HepG2 (cell line): ENCODE data around the gene CLDN5.

Experiments used
- CC2D1A ChIP-seq: sonication (generic); formaldehyde crosslinking; IDR thresholded peaks from 2 replicates; pipeline ENCODE4 v1.8.1; 2023; ENCODE audit warnings: mild to moderate bottlenecking, missing genetic modification reagents
- GLI4 ChIP-seq: sonication (generic); formaldehyde crosslinking; IDR thresholded peaks from 2 replicates; pipeline ENCODE4 v1.5.1; 2020; ENCODE audit warnings: missing genetic modification reagents, mild to moderate bottlenecking, moderate library complexity, borderline replicate concordance
- SP1 ChIP-seq, 2 experiments: fragments of 450-650 bp in 1 of 2; sonication (generic) in 1 of 2; formaldehyde crosslinking in 1 of 2; IDR thresholded peaks; 2 replicates each; pipeline versions ENCODE4 v1.4.0 to v1.6.1; 2016 to 2020; ENCODE audit warnings: missing genetic modification reagents in 1 of 2
- WIZ ChIP-seq: sonication (generic); formaldehyde crosslinking; IDR thresholded peaks from 2 replicates; pipeline ENCODE4 v1.5.1; 2020; ENCODE audit warnings: mild to moderate bottlenecking, missing genetic modification reagents

DNA sequence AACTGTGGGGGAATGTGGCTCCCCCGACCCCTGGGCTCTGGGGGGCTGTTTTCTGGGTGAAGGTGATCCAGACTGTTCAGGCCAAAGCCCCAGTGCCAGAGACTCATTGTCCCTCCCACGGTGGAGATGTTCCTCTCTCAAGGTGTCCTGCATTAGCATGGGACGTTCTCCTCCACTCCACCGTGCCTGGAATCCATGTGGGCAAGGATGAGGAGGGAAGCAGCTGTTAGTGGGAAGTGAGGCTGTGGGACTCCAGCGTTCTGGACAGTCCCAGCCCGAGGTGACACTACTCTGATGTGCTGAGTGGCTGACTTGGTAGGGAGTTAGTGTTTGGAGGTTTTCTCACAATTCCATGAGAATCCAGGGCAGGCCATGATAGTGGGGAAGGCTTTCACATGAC, 31.4 kb upstream of the CLDN5 start:
- TF ChIP-seq CC2D1A (CRISPR knock-in tag) (no peak), SP1 (IDR thresholded peaks at IDR 0.05) (no peak), SP1 (CRISPR knock-in tag; IDR thresholded peaks at IDR 0.05) (no peak), GLI4 (CRISPR knock-in tag) (no peak), WIZ (CRISPR knock-in tag) (no peak)
